HG03108 (cell line): ENCODE data around the gene KLHL4.
"Not testable (repeated sequence)": the region's sequence is repeated elsewhere in the genome, so short reads cannot be mapped to it uniquely, and the experiment has no call there.

Source experiments
- ATAC-seq: cut with Tn5 transposase; IDR thresholded peaks from one replicate; pipeline ENCODE4 v1.9.1; 2021; ENCODE audit warnings: moderate library complexity; ENCODE audit not compliant: unreplicated experiment

The KLHL4 gene

GRCh38 chrX:87517571-87518141 is at the start of gene KLHL4:
KLHL4 (plus strand) TSS chrX:87517802; CDS start chrX:87517894, 92 bp downstream.
- ATAC-seq, result no peak

- ATAC-seq, result no peak
Measured at GRCh38 chrX:87468941-87469340, 48.7 kb upstream of the KLHL4 start.

GRCh38 chrX:87475793-87476192 is 41.8 kb upstream of the KLHL4 start:
- no peak for ATAC-seq

- not testable (repeated sequence) for ATAC-seq
Measured at GRCh38 chrX:87478703-87479102, 38.9 kb upstream of the KLHL4 start.

GRCh38 chrX:87489071-87489470 is 28.5 kb upstream of the KLHL4 start:
- no peak for ATAC-seq

GRCh38 chrX:87515836-87516235 is 1.8 kb upstream of the KLHL4 start:
- ATAC-seq, result no peak

- ATAC-seq, result no peak
Measured at GRCh38 chrX:87516717-87517121, 883 bp upstream of the KLHL4 start.

- ATAC-seq, result no peak
Measured at GRCh38 chrX:87518504-87518903, 902 bp downstream of the KLHL4 start.

- no peak for ATAC-seq
Measured at GRCh38 chrX:87525771-87526229, 8.2 kb downstream of the KLHL4 start.

- ATAC-seq, result no peak
Measured at GRCh38 chrX:87526281-87526680, 8.7 kb downstream of the KLHL4 start.

- no peak for ATAC-seq
Measured at GRCh38 chrX:87528487-87528886, 10.9 kb downstream of the KLHL4 start.

- no peak for ATAC-seq
Measured at GRCh38 chrX:87571964-87572363, 54.4 kb downstream of the KLHL4 start.

- no peak for ATAC-seq
Measured at GRCh38 chrX:87572901-87573300, 55.3 kb downstream of the KLHL4 start.

GRCh38 chrX:87578978-87579377 is 61.4 kb downstream of the KLHL4 start:
- no peak for ATAC-seq

GRCh38 chrX:87580862-87581261 is 63.3 kb downstream of the KLHL4 start:
- ATAC-seq, result no peak

GRCh38 chrX:87582453-87582852 is 64.9 kb downstream of the KLHL4 start:
- ATAC-seq, result no peak

- ATAC-seq, result no peak
Measured at GRCh38 chrX:87583679-87584078, 66.1 kb downstream of the KLHL4 start.

- no peak for ATAC-seq
Measured at GRCh38 chrX:87616371-87616770, 98.8 kb downstream of the KLHL4 start.

GRCh38 chrX:87621697-87622096 is 104.1 kb downstream of the KLHL4 start:
- ATAC-seq, result no peak

- no peak for ATAC-seq
Measured at GRCh38 chrX:87626996-87627395, 109.4 kb downstream of the KLHL4 start.

- no peak for ATAC-seq
Measured at GRCh38 chrX:87634361-87634760, 116.8 kb downstream of the KLHL4 start.

GRCh38 chrX:87636533-87636932 is 118.9 kb downstream of the KLHL4 start:
- no peak for ATAC-seq

- ATAC-seq, result not testable (repeated sequence)
Measured at GRCh38 chrX:87641439-87641838, 123.8 kb downstream of the KLHL4 start.
